Endodermal cell (in vitro differentiated cells): ENCODE results near the gene NAXD. TPM values are rescaled to one million over a fixed set of nuclear protein-coding genes. Genes with fewer than 3 reads are reported as not detected.

ENCODE experiments used
- DNase-seq: peaks from one replicate; pipeline ENCODE4 v3.0.0-alpha.2; 2017
- H3K27ac ChIP-seq: 2 replicates; pipeline ENCODE4 v1.5.1; 2013; ENCODE audit warnings: mild to moderate bottlenecking, low read depth, low read length, moderate library complexity
- H3K27me3 ChIP-seq: 2 replicates; pipeline ENCODE4 v1.6.1; 2013; ENCODE audit warnings: mild to moderate bottlenecking, low read length, moderate library complexity; ENCODE audit not compliant: insufficient read depth, control insufficient read depth, poor library complexity, severe bottlenecking
- H3K36me3 ChIP-seq: 2 replicates; pipeline ENCODE4 v1.7.0; 2013; ENCODE audit warnings: mild to moderate bottlenecking, low read length, moderate library complexity; ENCODE audit not compliant: control insufficient read depth, insufficient read depth
- H3K4me1 ChIP-seq: one replicate; pipeline ENCODE4 v1.7.0; 2013; ENCODE audit warnings: low read length; ENCODE audit not compliant: control insufficient read depth, insufficient read depth
- H3K4me3 ChIP-seq: 2 replicates; pipeline ENCODE4 v1.5.1; 2013; ENCODE audit warnings: mild to moderate bottlenecking, low read length, moderate library complexity
- H3K9ac ChIP-seq: 2 replicates; pipeline ENCODE4 v1.6.1; 2013; ENCODE audit warnings: mild to moderate bottlenecking, low read length, moderate library complexity; ENCODE audit not compliant: poor library complexity, severe bottlenecking; ENCODE audit errors: extremely low read depth
- H3K9me3 ChIP-seq: 2 replicates; pipeline ENCODE4 v1.6.1; 2013; ENCODE audit warnings: mild to moderate bottlenecking, low read length, moderate library complexity; ENCODE audit not compliant: control insufficient read depth
- H3K27ac Mint-ChIP-seq: 2 replicates; pipeline ENCODE4 v1.8.0; 2020; ENCODE audit warnings: mixed read lengths
- H3K27me3 Mint-ChIP-seq: 2 replicates; pipeline ENCODE4 v1.8.0; 2021; ENCODE audit warnings: mild to moderate bottlenecking, mixed read lengths; ENCODE audit not compliant: insufficient read depth
- H3K36me3 Mint-ChIP-seq: 2 replicates; pipeline ENCODE4 v1.8.0; 2020; ENCODE audit warnings: low read depth, mixed read lengths
- H3K4me1 Mint-ChIP-seq: 2 replicates; pipeline ENCODE4 v1.8.0; 2020; ENCODE audit warnings: mixed read lengths
- H3K4me3 Mint-ChIP-seq: 2 replicates; pipeline ENCODE4 v1.8.0; 2020; ENCODE audit warnings: mild to moderate bottlenecking, moderate library complexity, mixed read lengths
- H3K9me3 Mint-ChIP-seq: 2 replicates; pipeline ENCODE4 v1.8.0; 2020; ENCODE audit warnings: mild to moderate bottlenecking, mixed read lengths
- WGBS, 2 experiments: methylation state at CpG; one replicate each; pipeline versions ENCODE4 v1.1.5 to v1.1.7; 2013; ENCODE audit warnings: missing lambda C conversion rate in 2 of 2, mixed read lengths in 1 of 2; ENCODE audit not compliant: insufficient coverage in 1 of 2, insufficient read length in 1 of 2; 5-methylcytosine and 5-hydroxymethylcytosine counted together
- total RNA-seq, 2 donors: library from RNA; stranded (reverse); fragmentation: NEBNext Ultra II Directional in 1 of 2; extraction: Animal tissue kit (Norgen Biotek cat#: 25700) in 1 of 2; gene quantifications; 2 replicates in 1 of 2; 3 replicates in 1 of 2; pipeline ENCODE4 v1.2.1, GENCODE V29; 2021
- TF ChIP-seq, protein P1 (sequence below): fragments of 200-600 bp; sonication (generic); conservative IDR thresholded peaks from 2 replicates; pipeline ENCODE4 v1.5.0; 2021; ENCODE audit warnings: antibody characterized with exemption, mild to moderate bottlenecking

Gene NAXD
- total RNA-seq, 2 donors from 2014 or later = 31.3 to 33.4 TPM

DNA sequence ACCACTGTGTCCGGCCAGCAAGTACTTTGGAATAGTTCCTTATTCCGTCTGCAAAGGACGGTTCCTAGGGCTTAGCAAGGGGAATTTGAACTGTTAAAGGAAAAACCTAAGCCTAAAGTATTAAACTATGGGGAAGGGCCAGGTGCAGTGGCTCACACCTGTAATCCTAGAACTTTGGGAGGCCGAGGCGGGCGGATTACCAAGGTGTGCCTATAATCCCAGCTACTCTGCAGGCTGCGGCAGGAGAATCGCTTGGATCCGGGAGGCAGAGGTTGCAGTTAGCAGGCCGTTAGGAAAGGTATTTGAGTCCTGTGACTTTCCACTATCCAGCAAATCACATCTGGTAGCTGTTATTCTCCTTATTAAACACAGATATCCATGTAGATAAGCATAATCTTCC is 44.5 kb upstream of the NAXD start:
- peaks cover 23% of the 10 kb centered on the region for H3K4me1 Mint-ChIP-seq
- Histone ChIP-seq H3K4me1 (peaks cover 14% of the 10 kb centered on the region), H3K27ac (no peak overlapping the region), H3K36me3 (no peaks in the 10 kb centered on the region), H3K4me3 (no peak overlapping the region), H3K9me3 (no peaks in the 10 kb centered on the region), H3K27me3 (no peaks in the 10 kb centered on the region), H3K9ac (no peak overlapping the region)
- WGBS, 2 experiments = 84 to 91% methylated on average over 7 to 10 of the region's 10 CpGs
- no peaks in the 10 kb centered on the region for H3K27me3 Mint-ChIP-seq
- no peak overlapping the region for H3K4me3 Mint-ChIP-seq
- DNase-seq = peak; percentile 56
- no peaks in the 10 kb centered on the region for H3K9me3 Mint-ChIP-seq
- no peak overlapping the region for H3K27ac Mint-ChIP-seq
- TF ChIP-seq, protein P1, sequence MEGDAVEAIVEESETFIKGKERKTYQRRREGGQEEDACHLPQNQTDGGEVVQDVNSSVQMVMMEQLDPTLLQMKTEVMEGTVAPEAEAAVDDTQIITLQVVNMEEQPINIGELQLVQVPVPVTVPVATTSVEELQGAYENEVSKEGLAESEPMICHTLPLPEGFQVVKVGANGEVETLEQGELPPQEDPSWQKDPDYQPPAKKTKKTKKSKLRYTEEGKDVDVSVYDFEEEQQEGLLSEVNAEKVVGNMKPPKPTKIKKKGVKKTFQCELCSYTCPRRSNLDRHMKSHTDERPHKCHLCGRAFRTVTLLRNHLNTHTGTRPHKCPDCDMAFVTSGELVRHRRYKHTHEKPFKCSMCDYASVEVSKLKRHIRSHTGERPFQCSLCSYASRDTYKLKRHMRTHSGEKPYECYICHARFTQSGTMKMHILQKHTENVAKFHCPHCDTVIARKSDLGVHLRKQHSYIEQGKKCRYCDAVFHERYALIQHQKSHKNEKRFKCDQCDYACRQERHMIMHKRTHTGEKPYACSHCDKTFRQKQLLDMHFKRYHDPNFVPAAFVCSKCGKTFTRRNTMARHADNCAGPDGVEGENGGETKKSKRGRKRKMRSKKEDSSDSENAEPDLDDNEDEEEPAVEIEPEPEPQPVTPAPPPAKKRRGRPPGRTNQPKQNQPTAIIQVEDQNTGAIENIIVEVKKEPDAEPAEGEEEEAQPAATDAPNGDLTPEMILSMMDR = no peak
- H3K36me3 Mint-ChIP-seq = no peaks in the 10 kb centered on the region

DNA sequence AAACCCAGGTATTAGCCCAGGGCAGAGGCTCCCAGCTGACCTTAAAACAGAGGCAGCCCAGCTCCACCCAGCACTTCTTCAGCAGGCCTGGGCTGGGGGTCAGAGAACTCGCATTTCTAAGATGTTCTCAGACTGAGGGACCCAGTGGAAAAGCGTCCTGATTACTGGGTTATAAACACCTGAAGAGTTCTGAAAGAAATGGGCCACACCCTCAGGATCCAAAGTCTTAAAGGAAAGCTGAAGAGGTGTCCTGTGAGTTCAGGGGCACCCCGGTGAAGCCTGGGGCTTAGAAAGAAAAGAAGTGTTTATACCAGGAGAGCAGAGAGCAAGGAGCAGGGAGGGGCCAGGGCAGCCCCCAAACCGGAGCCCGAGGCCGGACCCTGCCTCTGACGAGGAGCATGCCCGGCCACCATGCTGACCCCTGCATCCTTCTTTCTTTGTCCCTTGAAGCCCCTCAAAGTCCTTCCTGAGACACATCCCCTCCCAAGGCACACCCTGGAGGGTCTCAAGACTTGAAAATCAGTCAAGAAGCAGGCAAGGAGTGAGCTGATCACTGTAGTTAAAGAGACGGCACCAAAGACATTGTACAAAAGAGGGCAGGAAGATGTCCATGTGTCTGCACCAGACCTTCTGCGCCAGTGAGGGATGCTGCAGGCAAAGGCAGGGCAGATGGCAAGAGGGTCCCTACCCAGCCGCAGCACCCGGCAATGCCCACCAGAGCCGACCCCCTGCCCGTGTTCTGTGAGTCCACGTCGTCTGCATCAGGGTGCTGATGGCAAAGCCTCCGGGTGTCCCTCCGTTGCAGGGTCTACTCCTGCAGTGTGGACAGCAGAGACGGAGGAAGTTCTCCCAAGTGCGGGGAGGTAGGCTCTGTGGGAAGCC is 43.2 kb upstream of the NAXD start:
- Mint-ChIP-seq H3K4me3 (no peak overlapping the region), H3K4me1 (peaks cover 23% of the 10 kb centered on the region), H3K9me3 (no peaks in the 10 kb centered on the region), H3K27me3 (no peaks in the 10 kb centered on the region), H3K36me3 (no peaks in the 10 kb centered on the region), H3K27ac (no peak overlapping the region)
- H3K4me3 ChIP-seq = no peak overlapping the region
- no peaks in the 10 kb centered on the region for H3K27me3 ChIP-seq
- H3K27ac ChIP-seq = no peak overlapping the region
- TF ChIP-seq, protein P1 = no peak
- no peaks in the 10 kb centered on the region for H3K9me3 ChIP-seq
- 89 to 98% methylated on average over 18 to 20 of the region's 20 CpGs for WGBS, 2 experiments
- H3K4me1 ChIP-seq = peaks cover 14% of the 10 kb centered on the region
- peak; percentile 45 for DNase-seq
- H3K36me3 ChIP-seq = no peaks in the 10 kb centered on the region
- no peak overlapping the region for H3K9ac ChIP-seq

DNA sequence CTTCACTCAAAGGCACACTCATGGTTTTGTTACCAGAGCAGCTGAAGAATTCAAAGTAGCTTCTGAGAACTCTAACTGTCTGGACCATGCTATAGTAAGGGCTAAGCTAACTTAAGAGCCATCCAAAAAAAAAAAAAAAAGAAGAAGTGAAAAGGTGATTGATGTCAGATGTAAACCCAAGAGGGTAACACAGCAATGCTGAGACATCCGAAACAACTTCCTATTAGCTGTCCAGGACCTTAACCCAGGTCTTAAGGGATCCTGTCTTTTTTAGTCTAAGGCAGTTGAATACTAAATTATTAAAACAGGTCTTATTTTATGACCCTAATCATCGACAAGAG is 42.6 kb upstream of the NAXD start:
- WGBS, 2 experiments = 88 to 94% methylated on average over 2 of the region's 2 CpGs
- Mint-ChIP-seq H3K36me3 (no peaks in the 10 kb centered on the region), H3K4me1 (peaks cover 23% of the 10 kb centered on the region), H3K4me3 (no peak overlapping the region), H3K9me3 (no peaks in the 10 kb centered on the region), H3K27ac (no peak overlapping the region), H3K27me3 (no peaks in the 10 kb centered on the region)
- peaks cover 14% of the 10 kb centered on the region for H3K4me1 ChIP-seq
- H3K27me3 ChIP-seq = no peaks in the 10 kb centered on the region
- TF ChIP-seq, protein P1 = no peak
- H3K9me3 ChIP-seq = no peaks in the 10 kb centered on the region
- no peak for DNase-seq
- H3K27ac ChIP-seq = no peak overlapping the region
- no peak overlapping the region for H3K4me3 ChIP-seq
- no peaks in the 10 kb centered on the region for H3K36me3 ChIP-seq
- H3K9ac ChIP-seq = no peak overlapping the region
